SHP77 (cell line): ENCODE measurements around the gene ADAMTS1.

Source experiments
- DNase-seq, 2 experiments: peaks; one replicate each; lab custom pipeline; 2025; lab: John Stamatoyannopoulos, UW

The ADAMTS1 gene

GRCh38 chr21:26844258-26845065, 747 bp downstream of the ADAMTS1 start:
- DNase-seq = no peak

GRCh38 chr21:26843933-26844257, 1.3 kb downstream of the ADAMTS1 start:
- no peak for DNase-seq

GRCh38 chr21:26842974-26843932, 2.0 kb downstream of the ADAMTS1 start:
- DNase-seq = peak; percentile 2 to 21

GRCh38 chr21:26842300-26842699, 2.9 kb downstream of the ADAMTS1 start:
- DNase-seq = no peak

GRCh38 chr21:26840912-26841311, 4.3 kb downstream of the ADAMTS1 start:
- DNase-seq = peak; percentile 17 to 47

- DNase-seq = no peak
Observed at GRCh38 chr21:26840201-26840600, 5.0 kb downstream of the ADAMTS1 start.

- no peak for DNase-seq
Observed at GRCh38 chr21:26837539-26837938, 7.7 kb downstream of the ADAMTS1 start.

- no peak for DNase-seq
Observed at GRCh38 chr21:26836528-26836927, 8.7 kb downstream of the ADAMTS1 start.

- DNase-seq = no peak
Observed at GRCh38 chr21:26835714-26836265, 9.4 kb downstream of the ADAMTS1 start.

- no peak for DNase-seq
Observed at GRCh38 chr21:26835027-26835713, 10.0 kb downstream of the ADAMTS1 start.

GRCh38 chr21:26834181-26834905, 10.9 kb downstream of the ADAMTS1 start:
- DNase-seq = no peak

- DNase-seq = no peak
Observed at GRCh38 chr21:26833460-26833939, 11.7 kb downstream of the ADAMTS1 start.

- no peak for DNase-seq
Observed at GRCh38 chr21:26833011-26833410, 12.2 kb downstream of the ADAMTS1 start.

GRCh38 chr21:26832546-26832945, 12.7 kb downstream of the ADAMTS1 start:
- DNase-seq = no peak

GRCh38 chr21:26826801-26827200, 18.4 kb downstream of the ADAMTS1 start:
- DNase-seq = no peak

GRCh38 chr21:26820509-26820908, 24.7 kb downstream of the ADAMTS1 start:
- no peak for DNase-seq

GRCh38 chr21:26819740-26820324, 25.4 kb downstream of the ADAMTS1 start:
- DNase-seq = no peak

- no peak for DNase-seq
Observed at GRCh38 chr21:26818906-26819305, 26.3 kb downstream of the ADAMTS1 start.

GRCh38 chr21:26815197-26815596, 30.0 kb downstream of the ADAMTS1 start:
- no peak for DNase-seq

GRCh38 chr21:26814386-26814785, 30.8 kb downstream of the ADAMTS1 start:
- no peak for DNase-seq
